WTC11 (cell line): ENCODE data around the gene NEB. TPM values are rescaled to one million over a fixed set of nuclear protein-coding genes. Genes with fewer than 3 reads are reported as not detected.
A peak's percentile ranks its signal among the peaks of the same experiment; 100 is the strongest.

ENCODE experiments used
- ATAC-seq: fragments of 200-7000 bp; cut with Tn5 transposase; 2 replicates; pipeline ENCODE4 v1.10.0; 2021; ENCODE audit warnings: mild to moderate bottlenecking, moderate library complexity
- CTCF ChIA-PET: fragments of 300-600 bp; sonication (Branson Sonifier 250); formaldehyde crosslinking; loops from one replicate; lab custom pipeline; 2021; ENCODE audit warnings: antibody characterized with exemption; lab: Charles Lee
- POLR2A ChIA-PET: fragments of 350-600 bp; sonication (Branson Sonifier 250); formaldehyde crosslinking; loops from one replicate; lab custom pipeline; 2021; ENCODE audit warnings: antibody characterized with exemption; lab: Charles Lee
- DNase-seq: peaks from one replicate; pipeline ENCODE4 v3.0.0; 2021; ENCODE audit warnings: low spot score
- H3K27ac Mint-ChIP-seq: 2 replicates; pipeline ENCODE4 v1.8.0; 2021; ENCODE audit warnings: mixed read lengths
- H3K27me3 Mint-ChIP-seq: 2 replicates; pipeline ENCODE4 v1.8.0; 2021; ENCODE audit warnings: low read depth, mild to moderate bottlenecking, moderate library complexity, mixed read lengths
- H3K36me3 Mint-ChIP-seq: 2 replicates; pipeline ENCODE4 v1.8.0; 2021; ENCODE audit warnings: mixed read lengths
- H3K4me1 Mint-ChIP-seq: 2 replicates; pipeline ENCODE4 v1.8.0; 2022; ENCODE audit warnings: mixed read lengths
- H3K4me3 Mint-ChIP-seq: 2 replicates; pipeline ENCODE4 v1.8.0; 2021; ENCODE audit warnings: mild to moderate bottlenecking, moderate library complexity, mixed read lengths
- H3K9me3 Mint-ChIP-seq: 2 replicates; pipeline ENCODE4 v1.8.0; 2021; ENCODE audit warnings: mixed read lengths
- ELF4 ChIP-seq: sonication (generic); formaldehyde crosslinking; IDR thresholded peaks from 2 replicates; pipeline ENCODE4 v1.8.1; 2022; ENCODE audit warnings: low read depth, mild to moderate bottlenecking, moderate library complexity, missing genetic modification reagents
- EMX1 ChIP-seq: fragments of 250-450 bp; sonication (Bioruptor Pico); IDR thresholded peaks from 2 replicates; pipeline ENCODE4 v1.8.0; 2021; ENCODE audit warnings: mild to moderate bottlenecking
- FOXP1 ChIP-seq: sonication (generic); formaldehyde crosslinking; IDR thresholded peaks from 2 replicates; pipeline ENCODE4 v1.8.0; 2022; ENCODE audit warnings: missing genetic modification reagents, mild to moderate bottlenecking, moderate library complexity, borderline replicate concordance
- GABPB1 ChIP-seq: sonication (generic); formaldehyde crosslinking; IDR thresholded peaks from 2 replicates; pipeline ENCODE4 v1.8.1; 2023; ENCODE audit warnings: mild to moderate bottlenecking, missing genetic modification reagents
- JAZF1 ChIP-seq: fragments of 250-450 bp; sonication (Bioruptor Pico); IDR thresholded peaks from 2 replicates; pipeline ENCODE4 v1.9.0; 2021; ENCODE audit warnings: moderate library complexity, mild to moderate bottlenecking, inconsistent platforms
- MYBL2 ChIP-seq: sonication (generic); formaldehyde crosslinking; IDR thresholded peaks from 2 replicates; pipeline ENCODE4 v1.8.1; 2023; ENCODE audit warnings: mild to moderate bottlenecking, moderate library complexity, missing genetic modification reagents
- NR2C2 ChIP-seq: sonication (generic); formaldehyde crosslinking; IDR thresholded peaks from 2 replicates; pipeline ENCODE4 v1.8.0; 2022; ENCODE audit warnings: mild to moderate bottlenecking, missing genetic modification reagents
- SOX15 ChIP-seq: fragments of 250-450 bp; sonication (Bioruptor Pico); IDR thresholded peaks from 2 replicates; pipeline ENCODE4 v1.9.0; 2021; ENCODE audit warnings: mild to moderate bottlenecking
- SP1 ChIP-seq: sonication (generic); formaldehyde crosslinking; conservative IDR thresholded peaks from 2 replicates; pipeline ENCODE4 v1.8.1; 2022; ENCODE audit warnings: missing genetic modification reagents
- TEAD1 ChIP-seq: sonication (generic); formaldehyde crosslinking; IDR thresholded peaks from 2 replicates; pipeline ENCODE4 v1.8.0; 2022; ENCODE audit warnings: mild to moderate bottlenecking, missing genetic modification reagents
- ZNF263 ChIP-seq: sonication (generic); formaldehyde crosslinking; IDR thresholded peaks from 2 replicates; pipeline ENCODE4 v1.8.1; 2022; ENCODE audit warnings: low read depth, mild to moderate bottlenecking, moderate library complexity, missing genetic modification reagents
- ZNF396 ChIP-seq: fragments of 250-450 bp; sonication (Bioruptor Pico); IDR thresholded peaks from 2 replicates; pipeline ENCODE4 v1.8.0; 2021; ENCODE audit warnings: mild to moderate bottlenecking, moderate library complexity, borderline replicate concordance
- ZNF671 ChIP-seq: fragments of 250-450 bp; sonication (Bioruptor Pico); IDR thresholded peaks from 2 replicates; pipeline ENCODE4 v1.8.0; 2021; ENCODE audit warnings: mild to moderate bottlenecking
- total RNA-seq: library from RNA; stranded (reverse); gene quantifications from 3 replicates; pipeline ENCODE4 v1.2.3, GENCODE V29; 2021
- TF ChIP-seq, protein P1 (sequence below): fragments of 250-450 bp; sonication (Bioruptor Pico); IDR thresholded peaks from 2 replicates; pipeline ENCODE4 v1.9.0; 2021; ENCODE audit warnings: mild to moderate bottlenecking, borderline replicate concordance
- TF ChIP-seq, protein P2 (sequence below): sonication (generic); formaldehyde crosslinking; IDR thresholded peaks from 2 replicates; pipeline ENCODE4 v1.8.1; 2022; ENCODE audit warnings: low read depth, mild to moderate bottlenecking, moderate library complexity, missing genetic modification reagents, borderline replicate concordance
- TF ChIP-seq, protein P3 (sequence below): fragments of 200-600 bp; IDR thresholded peaks from 2 replicates; pipeline ENCODE4 v1.8.0; 2022; ENCODE audit warnings: antibody characterized with exemption
- TF ChIP-seq, protein P4 (sequence below): sonication (generic); formaldehyde crosslinking; IDR thresholded peaks from 2 replicates; pipeline ENCODE4 v1.8.1; 2022; ENCODE audit warnings: missing genetic modification reagents, borderline replicate concordance
- TF ChIP-seq, protein P5 (sequence below): fragments of 250-450 bp; sonication (Bioruptor Pico); IDR thresholded peaks from 2 replicates; pipeline ENCODE4 v1.9.0; 2021; ENCODE audit warnings: mild to moderate bottlenecking

The NEB gene
- total RNA-seq, 1 experiment from 2014 or later, result 1.9 TPM

DNA sequence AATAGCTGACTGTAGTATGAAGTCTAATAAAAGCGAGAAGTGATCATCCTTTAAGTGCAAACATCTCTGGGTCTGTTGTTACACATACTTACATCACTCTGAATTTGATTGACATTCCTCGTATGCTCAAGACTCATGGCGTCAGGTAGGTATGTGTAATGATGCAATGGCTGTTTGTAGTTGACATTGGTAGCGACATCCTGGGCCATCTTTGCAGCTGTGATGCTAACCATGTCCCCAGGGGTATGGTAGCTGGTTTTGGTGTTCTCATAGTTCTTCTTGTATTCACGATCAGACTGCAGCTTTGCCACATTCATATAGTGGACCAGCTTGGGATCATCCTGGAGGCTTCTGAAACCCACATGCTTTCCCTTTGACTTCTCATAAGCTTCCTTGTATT, 62.0 kb downstream of the NEB start:
- no peak for DNase-seq
- no peak overlapping the region for H3K4me3 Mint-ChIP-seq
- peaks cover 27% of the 10 kb centered on the region for H3K4me1 Mint-ChIP-seq
- TF ChIP-seq ZNF671 (CRISPR knock-in tag) (no peak), EMX1 (no peak), GABPB1 (CRISPR knock-in tag) (peak; percentile 86)
- TF ChIP-seq, protein P1, sequence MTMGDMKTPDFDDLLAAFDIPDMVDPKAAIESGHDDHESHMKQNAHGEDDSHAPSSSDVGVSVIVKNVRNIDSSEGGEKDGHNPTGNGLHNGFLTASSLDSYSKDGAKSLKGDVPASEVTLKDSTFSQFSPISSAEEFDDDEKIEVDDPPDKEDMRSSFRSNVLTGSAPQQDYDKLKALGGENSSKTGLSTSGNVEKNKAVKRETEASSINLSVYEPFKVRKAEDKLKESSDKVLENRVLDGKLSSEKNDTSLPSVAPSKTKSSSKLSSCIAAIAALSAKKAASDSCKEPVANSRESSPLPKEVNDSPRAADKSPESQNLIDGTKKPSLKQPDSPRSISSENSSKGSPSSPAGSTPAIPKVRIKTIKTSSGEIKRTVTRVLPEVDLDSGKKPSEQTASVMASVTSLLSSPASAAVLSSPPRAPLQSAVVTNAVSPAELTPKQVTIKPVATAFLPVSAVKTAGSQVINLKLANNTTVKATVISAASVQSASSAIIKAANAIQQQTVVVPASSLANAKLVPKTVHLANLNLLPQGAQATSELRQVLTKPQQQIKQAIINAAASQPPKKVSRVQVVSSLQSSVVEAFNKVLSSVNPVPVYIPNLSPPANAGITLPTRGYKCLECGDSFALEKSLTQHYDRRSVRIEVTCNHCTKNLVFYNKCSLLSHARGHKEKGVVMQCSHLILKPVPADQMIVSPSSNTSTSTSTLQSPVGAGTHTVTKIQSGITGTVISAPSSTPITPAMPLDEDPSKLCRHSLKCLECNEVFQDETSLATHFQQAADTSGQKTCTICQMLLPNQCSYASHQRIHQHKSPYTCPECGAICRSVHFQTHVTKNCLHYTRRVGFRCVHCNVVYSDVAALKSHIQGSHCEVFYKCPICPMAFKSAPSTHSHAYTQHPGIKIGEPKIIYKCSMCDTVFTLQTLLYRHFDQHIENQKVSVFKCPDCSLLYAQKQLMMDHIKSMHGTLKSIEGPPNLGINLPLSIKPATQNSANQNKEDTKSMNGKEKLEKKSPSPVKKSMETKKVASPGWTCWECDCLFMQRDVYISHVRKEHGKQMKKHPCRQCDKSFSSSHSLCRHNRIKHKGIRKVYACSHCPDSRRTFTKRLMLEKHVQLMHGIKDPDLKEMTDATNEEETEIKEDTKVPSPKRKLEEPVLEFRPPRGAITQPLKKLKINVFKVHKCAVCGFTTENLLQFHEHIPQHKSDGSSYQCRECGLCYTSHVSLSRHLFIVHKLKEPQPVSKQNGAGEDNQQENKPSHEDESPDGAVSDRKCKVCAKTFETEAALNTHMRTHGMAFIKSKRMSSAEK (CRISPR knock-in tag), result no peak
- ChIA-PET CTCF (no interaction called here), POLR2A (no interaction called here)
- ATAC-seq, result no peak
- no peaks in the 10 kb centered on the region for H3K27me3 Mint-ChIP-seq
- H3K36me3 Mint-ChIP-seq, result no peaks in the 10 kb centered on the region
- no peak overlapping the region for H3K27ac Mint-ChIP-seq
- no peaks in the 10 kb centered on the region for H3K9me3 Mint-ChIP-seq

DNA sequence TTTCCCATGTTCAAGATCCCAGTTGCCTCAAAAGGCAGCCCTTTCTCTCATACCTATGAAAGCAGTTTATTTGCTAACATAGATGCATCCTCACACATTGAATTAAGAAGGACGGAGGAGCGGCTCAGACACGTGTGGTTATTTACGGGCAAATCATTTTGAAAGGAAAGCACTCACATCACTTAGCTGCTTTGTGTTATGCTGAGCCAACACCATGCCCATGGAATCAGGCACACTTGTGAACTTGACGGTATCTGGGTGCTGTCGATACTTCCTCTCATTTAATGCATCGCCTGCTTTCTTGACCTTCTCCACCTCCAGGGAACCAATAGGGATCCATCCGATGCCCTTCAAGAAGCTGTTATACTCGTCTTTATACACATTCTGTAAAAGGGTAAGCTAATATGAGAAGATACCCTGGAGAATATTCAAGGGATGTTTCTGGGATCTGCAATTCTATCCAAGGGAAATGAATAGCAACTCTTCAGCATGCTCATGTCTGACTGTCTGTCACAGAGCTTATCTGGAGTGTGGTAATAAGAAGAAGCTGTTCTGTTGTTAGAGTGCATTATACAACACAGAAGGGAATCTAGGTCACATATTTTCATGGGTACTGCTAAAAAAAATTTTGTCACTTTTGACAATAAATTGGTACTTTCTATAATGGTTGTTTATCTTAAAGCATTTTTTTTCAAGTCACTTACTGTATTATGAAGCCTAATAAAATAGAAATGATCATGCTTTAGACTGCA, 63.3 kb downstream of the NEB start:
- DNase-seq (no peak), ATAC-seq (no peak)
- TF ChIP-seq, protein P2, sequence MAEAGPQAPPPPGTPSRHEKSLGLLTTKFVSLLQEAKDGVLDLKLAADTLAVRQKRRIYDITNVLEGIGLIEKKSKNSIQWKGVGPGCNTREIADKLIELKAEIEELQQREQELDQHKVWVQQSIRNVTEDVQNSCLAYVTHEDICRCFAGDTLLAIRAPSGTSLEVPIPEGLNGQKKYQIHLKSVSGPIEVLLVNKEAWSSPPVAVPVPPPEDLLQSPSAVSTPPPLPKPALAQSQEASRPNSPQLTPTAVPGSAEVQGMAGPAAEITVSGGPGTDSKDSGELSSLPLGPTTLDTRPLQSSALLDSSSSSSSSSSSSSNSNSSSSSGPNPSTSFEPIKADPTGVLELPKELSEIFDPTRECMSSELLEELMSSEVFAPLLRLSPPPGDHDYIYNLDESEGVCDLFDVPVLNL (CRISPR knock-in tag), result no peak
- TF ChIP-seq SOX15 (CRISPR knock-in tag) (no peak), ZNF396 (CRISPR knock-in tag) (no peak), JAZF1 (CRISPR knock-in tag) (no peak), MYBL2 (no peak), ELF4 (CRISPR knock-in tag) (no peak), SP1 (CRISPR knock-in tag) (no peak), NR2C2 (CRISPR knock-in tag) (no peak), ZNF263 (CRISPR knock-in tag) (no peak), TEAD1 (CRISPR knock-in tag) (no peak), FOXP1 (no peak)
- TF ChIP-seq, protein P3, sequence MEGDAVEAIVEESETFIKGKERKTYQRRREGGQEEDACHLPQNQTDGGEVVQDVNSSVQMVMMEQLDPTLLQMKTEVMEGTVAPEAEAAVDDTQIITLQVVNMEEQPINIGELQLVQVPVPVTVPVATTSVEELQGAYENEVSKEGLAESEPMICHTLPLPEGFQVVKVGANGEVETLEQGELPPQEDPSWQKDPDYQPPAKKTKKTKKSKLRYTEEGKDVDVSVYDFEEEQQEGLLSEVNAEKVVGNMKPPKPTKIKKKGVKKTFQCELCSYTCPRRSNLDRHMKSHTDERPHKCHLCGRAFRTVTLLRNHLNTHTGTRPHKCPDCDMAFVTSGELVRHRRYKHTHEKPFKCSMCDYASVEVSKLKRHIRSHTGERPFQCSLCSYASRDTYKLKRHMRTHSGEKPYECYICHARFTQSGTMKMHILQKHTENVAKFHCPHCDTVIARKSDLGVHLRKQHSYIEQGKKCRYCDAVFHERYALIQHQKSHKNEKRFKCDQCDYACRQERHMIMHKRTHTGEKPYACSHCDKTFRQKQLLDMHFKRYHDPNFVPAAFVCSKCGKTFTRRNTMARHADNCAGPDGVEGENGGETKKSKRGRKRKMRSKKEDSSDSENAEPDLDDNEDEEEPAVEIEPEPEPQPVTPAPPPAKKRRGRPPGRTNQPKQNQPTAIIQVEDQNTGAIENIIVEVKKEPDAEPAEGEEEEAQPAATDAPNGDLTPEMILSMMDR, result no peak
- TF ChIP-seq, protein P4, sequence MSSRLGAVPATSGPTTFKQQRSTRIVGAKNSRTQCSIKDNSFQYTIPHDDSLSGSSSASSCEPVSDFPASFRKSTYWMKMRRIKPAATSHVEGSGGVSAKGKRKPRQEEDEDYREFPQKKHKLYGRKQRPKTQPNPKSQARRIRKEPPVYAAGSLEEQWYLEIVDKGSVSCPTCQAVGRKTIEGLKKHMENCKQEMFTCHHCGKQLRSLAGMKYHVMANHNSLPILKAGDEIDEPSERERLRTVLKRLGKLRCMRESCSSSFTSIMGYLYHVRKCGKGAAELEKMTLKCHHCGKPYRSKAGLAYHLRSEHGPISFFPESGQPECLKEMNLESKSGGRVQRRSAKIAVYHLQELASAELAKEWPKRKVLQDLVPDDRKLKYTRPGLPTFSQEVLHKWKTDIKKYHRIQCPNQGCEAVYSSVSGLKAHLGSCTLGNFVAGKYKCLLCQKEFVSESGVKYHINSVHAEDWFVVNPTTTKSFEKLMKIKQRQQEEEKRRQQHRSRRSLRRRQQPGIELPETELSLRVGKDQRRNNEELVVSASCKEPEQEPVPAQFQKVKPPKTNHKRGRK (CRISPR knock-in tag), result no peak
- TF ChIP-seq, protein P5, sequence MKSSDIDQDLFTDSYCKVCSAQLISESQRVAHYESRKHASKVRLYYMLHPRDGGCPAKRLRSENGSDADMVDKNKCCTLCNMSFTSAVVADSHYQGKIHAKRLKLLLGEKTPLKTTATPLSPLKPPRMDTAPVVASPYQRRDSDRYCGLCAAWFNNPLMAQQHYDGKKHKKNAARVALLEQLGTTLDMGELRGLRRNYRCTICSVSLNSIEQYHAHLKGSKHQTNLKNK (CRISPR knock-in tag), result no peak
- POLR2A ChIA-PET, result no interaction called here
- Mint-ChIP-seq H3K27me3 (no peaks in the 10 kb centered on the region), H3K36me3 (no peaks in the 10 kb centered on the region), H3K4me1 (peaks cover 23% of the 10 kb centered on the region), H3K9me3 (no peaks in the 10 kb centered on the region), H3K27ac (no peak overlapping the region), H3K4me3 (no peak overlapping the region)
- CTCF ChIA-PET, result no interaction called here
